T-helper 2 cell treated with Interferon-gamma antibody and Interleukin-4, amounts not matched to agents 5 μg/mL and 100 μg/mL, for 36 hours (primary cell): ENCODE data around the gene IL33.

Source experiments
- DNase-seq: peaks from one replicate; pipeline ENCODE4 v3.0.0; 2021; ENCODE audit warnings: low spot score
- H3K27ac Mint-ChIP-seq: one replicate; pipeline ENCODE4 v1.8.0; 2021; ENCODE audit warnings: mild to moderate bottlenecking, mixed read lengths
- H3K27me3 Mint-ChIP-seq: one replicate; pipeline ENCODE4 v1.8.0; 2021; ENCODE audit warnings: low read depth, mixed read lengths
- H3K36me3 Mint-ChIP-seq: one replicate; pipeline ENCODE4 v1.8.0; 2021; ENCODE audit warnings: low read depth, mixed read lengths
- H3K4me1 Mint-ChIP-seq: one replicate; pipeline ENCODE4 v1.8.0; 2021; ENCODE audit warnings: low read depth, mixed read lengths
- H3K4me3 Mint-ChIP-seq: one replicate; pipeline ENCODE4 v1.8.0; 2022; ENCODE audit warnings: mild to moderate bottlenecking, moderate library complexity, mixed read lengths
- H3K9me3 Mint-ChIP-seq: one replicate; pipeline ENCODE4 v1.8.0; 2021; ENCODE audit warnings: mixed read lengths

The IL33 gene

GRCh38 chr9:6198251-6198650, 17.4 kb upstream of the IL33 start:
- Mint-ChIP-seq H3K27ac (no peak overlapping the region), H3K27me3 (peaks cover 5% of the 10 kb centered on the region), H3K9me3 (no peaks in the 10 kb centered on the region), H3K4me1 (no peaks in the 10 kb centered on the region), H3K36me3 (no peaks in the 10 kb centered on the region), H3K4me3 (no peak overlapping the region)
- no peak for DNase-seq

- Mint-ChIP-seq H3K9me3 (no peaks in the 10 kb centered on the region), H3K4me3 (no peak overlapping the region), H3K36me3 (no peaks in the 10 kb centered on the region), H3K27me3 (peaks cover 5% of the 10 kb centered on the region), H3K4me1 (no peaks in the 10 kb centered on the region), H3K27ac (no peak overlapping the region)
- no peak for DNase-seq
Measured at GRCh38 chr9:6199596-6199995, 16.0 kb upstream of the IL33 start.

- no peak for DNase-seq
- Mint-ChIP-seq H3K4me3 (no peak overlapping the region), H3K27me3 (peaks cover 5% of the 10 kb centered on the region), H3K27ac (no peak overlapping the region), H3K9me3 (no peaks in the 10 kb centered on the region), H3K36me3 (no peaks in the 10 kb centered on the region), H3K4me1 (no peaks in the 10 kb centered on the region)
Measured at GRCh38 chr9:6200761-6201160, 14.8 kb upstream of the IL33 start.

GRCh38 chr9:6209966-6210365, 5.6 kb upstream of the IL33 start:
- no peak overlapping the region for H3K4me3 Mint-ChIP-seq
- no peaks in the 10 kb centered on the region for H3K27me3 Mint-ChIP-seq
- no peaks in the 10 kb centered on the region for H3K4me1 Mint-ChIP-seq
- peaks cover 2% of the 10 kb centered on the region for H3K36me3 Mint-ChIP-seq
- no peak for DNase-seq
- peaks cover 30% of the 10 kb centered on the region for H3K9me3 Mint-ChIP-seq
- no peak overlapping the region for H3K27ac Mint-ChIP-seq

- Mint-ChIP-seq H3K4me3 (no peak overlapping the region), H3K9me3 (peaks cover 23% of the 10 kb centered on the region), H3K27ac (no peak overlapping the region), H3K27me3 (peaks cover 7% of the 10 kb centered on the region), H3K36me3 (peaks cover 2% of the 10 kb centered on the region), H3K4me1 (no peaks in the 10 kb centered on the region)
- DNase-seq = no peak
Measured at GRCh38 chr9:6212722-6213375, 2.8 kb upstream of the IL33 start.

- Mint-ChIP-seq H3K27ac (no peak overlapping the region), H3K4me1 (no peaks in the 10 kb centered on the region), H3K27me3 (peaks cover 12% of the 10 kb centered on the region), H3K9me3 (peaks cover 16% of the 10 kb centered on the region), H3K4me3 (no peak overlapping the region), H3K36me3 (peaks cover 1% of the 10 kb centered on the region)
- no peak for DNase-seq
Measured at GRCh38 chr9:6214434-6214833, 1.2 kb upstream of the IL33 start.

GRCh38 chr9:6214903-6215302, 704 bp upstream of the IL33 start:
- Mint-ChIP-seq H3K4me1 (no peaks in the 10 kb centered on the region), H3K9me3 (peaks cover 12% of the 10 kb centered on the region), H3K27ac (no peak overlapping the region), H3K36me3 (no peaks in the 10 kb centered on the region), H3K4me3 (no peak overlapping the region), H3K27me3 (peaks cover 13% of the 10 kb centered on the region)
- DNase-seq = no peak

GRCh38 chr9:6216002-6216401, 395 bp downstream of the IL33 start:
- H3K9me3 Mint-ChIP-seq = peaks cover 2% of the 10 kb centered on the region
- H3K4me3 Mint-ChIP-seq = no peak overlapping the region
- DNase-seq = no peak

GRCh38 chr9:6216951-6217350, 1.3 kb downstream of the IL33 start:
- Mint-ChIP-seq H3K36me3 (no peaks in the 10 kb centered on the region), H3K4me3 (no peak overlapping the region), H3K27ac (no peak overlapping the region), H3K27me3 (peaks cover 20% of the 10 kb centered on the region), H3K4me1 (no peaks in the 10 kb centered on the region), H3K9me3 (no peaks in the 10 kb centered on the region)
- DNase-seq = no peak

More at GRCh38 chr9:6216002-6216401, 395 bp downstream of the IL33 start:
- Mint-ChIP-seq H3K27me3 (peaks cover 16% of the 10 kb centered on the region), H3K4me1 (no peaks in the 10 kb centered on the region), H3K27ac (no peak overlapping the region), H3K36me3 (no peaks in the 10 kb centered on the region)

GRCh38 chr9:6218099-6218502, 2.5 kb downstream of the IL33 start:
- Mint-ChIP-seq H3K27ac (no peak overlapping the region), H3K36me3 (no peaks in the 10 kb centered on the region), H3K27me3 (peaks cover 20% of the 10 kb centered on the region), H3K4me3 (no peak overlapping the region), H3K4me1 (no peaks in the 10 kb centered on the region), H3K9me3 (no peaks in the 10 kb centered on the region)
- no peak for DNase-seq

GRCh38 chr9:6219040-6219439, 3.4 kb downstream of the IL33 start:
- no peaks in the 10 kb centered on the region for H3K36me3 Mint-ChIP-seq
- no peaks in the 10 kb centered on the region for H3K9me3 Mint-ChIP-seq
- H3K27ac Mint-ChIP-seq = no peak overlapping the region
- H3K4me3 Mint-ChIP-seq = no peak overlapping the region
- DNase-seq = no peak
- peaks cover 20% of the 10 kb centered on the region for H3K27me3 Mint-ChIP-seq
- H3K4me1 Mint-ChIP-seq = no peaks in the 10 kb centered on the region

- no peak overlapping the region for H3K4me3 Mint-ChIP-seq
- H3K9me3 Mint-ChIP-seq = no peaks in the 10 kb centered on the region
- peaks cover 22% of the 10 kb centered on the region for H3K27me3 Mint-ChIP-seq
- no peaks in the 10 kb centered on the region for H3K36me3 Mint-ChIP-seq
- DNase-seq = no peak
- no peak overlapping the region for H3K27ac Mint-ChIP-seq
- no peaks in the 10 kb centered on the region for H3K4me1 Mint-ChIP-seq
Measured at GRCh38 chr9:6219981-6220380, 4.4 kb downstream of the IL33 start.

GRCh38 chr9:6224393-6225154, 9.0 kb downstream of the IL33 start:
- Mint-ChIP-seq H3K4me3 (no peak overlapping the region), H3K27ac (no peak overlapping the region), H3K4me1 (no peaks in the 10 kb centered on the region), H3K27me3 (peaks cover 15% of the 10 kb centered on the region), H3K36me3 (no peaks in the 10 kb centered on the region), H3K9me3 (no peaks in the 10 kb centered on the region)
- no peak for DNase-seq

- H3K4me1 Mint-ChIP-seq = no peaks in the 10 kb centered on the region
- H3K4me3 Mint-ChIP-seq = no peak overlapping the region
- no peak for DNase-seq
- no peaks in the 10 kb centered on the region for H3K9me3 Mint-ChIP-seq
- no peak overlapping the region for H3K27ac Mint-ChIP-seq
- peaks cover 10% of the 10 kb centered on the region for H3K27me3 Mint-ChIP-seq
- no peaks in the 10 kb centered on the region for H3K36me3 Mint-ChIP-seq
Measured at GRCh38 chr9:6226696-6227095, 11.1 kb downstream of the IL33 start.
